Fibroblast of skin of left biceps (primary cell): ENCODE results near the gene P2RY14.
"Not testable (repeated sequence)": the region's sequence is repeated elsewhere in the genome, so short reads cannot be mapped to it uniquely, and the experiment has no call there.

Source experiments
- DNase-seq, 2 experiments: peaks; one replicate each; pipeline ENCODE4 v3.0.0-alpha.2; 2013; ENCODE audit warnings: low read depth in 2 of 2

The P2RY14 gene

GRCh38 chr3:151191095-151191494, 87.2 kb downstream of the P2RY14 start:
- DNase-seq, result no peak

- no peak for DNase-seq
These were observed 95.1 kb downstream of the P2RY14 start for GRCh38 chr3:151183265-151183671.

- DNase-seq, result no peak
These were observed 95.8 kb downstream of the P2RY14 start for GRCh38 chr3:151182349-151183079.

GRCh38 chr3:151178208-151178845, 100.0 kb downstream of the P2RY14 start:
- DNase-seq, result no peak

- no peak for DNase-seq
These were observed 102.4 kb downstream of the P2RY14 start for GRCh38 chr3:151175952-151176351.

GRCh38 chr3:151174351-151174750, 104.0 kb downstream of the P2RY14 start:
- DNase-seq, result no peak

- no peak for DNase-seq
These were observed 107.1 kb downstream of the P2RY14 start for GRCh38 chr3:151171145-151171757.

GRCh38 chr3:151169948-151170679, 108.2 kb downstream of the P2RY14 start:
- not testable (repeated sequence) for DNase-seq

GRCh38 chr3:151169262-151169947, 108.9 kb downstream of the P2RY14 start:
- no peak for DNase-seq

- DNase-seq, result peak; percentile 19 to 31
These were observed 109.9 kb downstream of the P2RY14 start for GRCh38 chr3:151168269-151169094.

GRCh38 chr3:151166161-151166560, 112.2 kb downstream of the P2RY14 start:
- no peak for DNase-seq

GRCh38 chr3:151165226-151165625, 113.1 kb downstream of the P2RY14 start:
- DNase-seq, result no peak
